Measurements from ENCODE around the gene ACBD6.

The ACBD6 gene

GRCh38 chr1:180369061-180369460, 133.3 kb downstream of the ACBD6 start:
- DNase-seq (ENCODE audit: low spot score) = no peak

GRCh38 chr1:180366371-180367068, 135.9 kb downstream of the ACBD6 start:
- no peak for DNase-seq (ENCODE audit: low spot score)

- no peak for DNase-seq (ENCODE audit: low spot score)
Measured at GRCh38 chr1:180365039-180365438, 137.3 kb downstream of the ACBD6 start.

GRCh38 chr1:180363246-180363995, 139.0 kb downstream of the ACBD6 start:
- DNase-seq (ENCODE audit: low spot score) = no peak

- no peak for DNase-seq (ENCODE audit: low spot score)
Measured at GRCh38 chr1:180360333-180361075, 141.9 kb downstream of the ACBD6 start.

- DNase-seq (ENCODE audit: low spot score) = no peak
Measured at GRCh38 chr1:180358649-180359048, 143.7 kb downstream of the ACBD6 start.

GRCh38 chr1:180353945-180354344, 148.4 kb downstream of the ACBD6 start:
- DNase-seq (ENCODE audit: low spot score) = peak; percentile 72

- no peak for DNase-seq (ENCODE audit: low spot score)
Measured at GRCh38 chr1:180352588-180352987, 149.8 kb downstream of the ACBD6 start.

- DNase-seq (ENCODE audit: low spot score) = no peak
Measured at GRCh38 chr1:180352021-180352420, 150.4 kb downstream of the ACBD6 start.

GRCh38 chr1:180345148-180345547, 157.2 kb downstream of the ACBD6 start:
- DNase-seq (ENCODE audit: low spot score) = no peak

GRCh38 chr1:180343921-180344769, 158.2 kb downstream of the ACBD6 start:
- DNase-seq (ENCODE audit: low spot score) = no peak

GRCh38 chr1:180327089-180327488, 175.3 kb downstream of the ACBD6 start:
- no peak for DNase-seq (ENCODE audit: low spot score)

- no peak for DNase-seq (ENCODE audit: low spot score)
Measured at GRCh38 chr1:180312926-180313325, 189.5 kb downstream of the ACBD6 start.

- no peak for DNase-seq (ENCODE audit: low spot score)
Measured at GRCh38 chr1:180311011-180311730, 191.2 kb downstream of the ACBD6 start.

- no peak for DNase-seq (ENCODE audit: low spot score)
Measured at GRCh38 chr1:180310095-180310494, 192.3 kb downstream of the ACBD6 start.

GRCh38 chr1:180309338-180309737, 193.0 kb downstream of the ACBD6 start:
- no peak for DNase-seq (ENCODE audit: low spot score)

- no peak for DNase-seq (ENCODE audit: low spot score)
Measured at GRCh38 chr1:180301135-180301742, 201.1 kb downstream of the ACBD6 start.

GRCh38 chr1:180299479-180300221, 202.7 kb downstream of the ACBD6 start:
- DNase-seq (ENCODE audit: low spot score) = no peak

GRCh38 chr1:180295999-180296398, 206.4 kb downstream of the ACBD6 start:
- DNase-seq (ENCODE audit: low spot score) = no peak

GRCh38 chr1:180294711-180295110, 207.7 kb downstream of the ACBD6 start:
- no peak for DNase-seq (ENCODE audit: low spot score)

All from ecto neural progenitor cell (in vitro differentiated cells).